Mammary epithelial cell (primary cell): ENCODE data around the gene LUC7L.
"Not testable (repeated sequence)": the region's sequence is repeated elsewhere in the genome, so short reads cannot be mapped to it uniquely, and the experiment has no call there.

Experiments used
- CTCF ChIP-seq, 2 donors: IDR thresholded peaks in 1 of 2; conservative IDR thresholded peaks in 1 of 2; 2 replicates each; pipeline ENCODE4 v1.5.1; 2011 to 2012; ENCODE audit warnings: inconsistent platforms in 2 of 2, low read length in 2 of 2, mild to moderate bottlenecking in 2 of 2, control low read depth in 1 of 2, low read depth in 1 of 2; ENCODE audit not compliant: insufficient read depth in 1 of 2; ENCODE audit errors: extremely low read depth in 1 of 2
- EZH2 ChIP-seq: IDR thresholded peaks from 2 replicates; pipeline ENCODE4 v1.6.1; 2012; ENCODE audit warnings: low read length, inconsistent platforms, borderline replicate concordance

GRCh38 chr16:173928-174769, 55.1 kb downstream of the LUC7L start:
- not testable (repeated sequence) for TF ChIP-seq CTCF (conservative IDR thresholded peaks at IDR 0.05 in 1 of 2, IDR thresholded peaks at IDR 0.05 in 1 of 2; ENCODE audit: extremely low read depth in 1 of 2, insufficient read depth in 1 of 2, low read depth in 1 of 2, low read length in 2 of 2); EZH2
